Measurements from ENCODE around the gene ESPNL.

The ESPNL gene

GRCh38 chr2:238128061-238128440 lies 27.9 kb downstream of the ESPNL start:
- no peak for DNase-seq (ENCODE audit: low read depth)

- DNase-seq (ENCODE audit: low read depth) = no peak
Observed at GRCh38 chr2:238128534-238129001, 28.4 kb downstream of the ESPNL start.

DNA sequence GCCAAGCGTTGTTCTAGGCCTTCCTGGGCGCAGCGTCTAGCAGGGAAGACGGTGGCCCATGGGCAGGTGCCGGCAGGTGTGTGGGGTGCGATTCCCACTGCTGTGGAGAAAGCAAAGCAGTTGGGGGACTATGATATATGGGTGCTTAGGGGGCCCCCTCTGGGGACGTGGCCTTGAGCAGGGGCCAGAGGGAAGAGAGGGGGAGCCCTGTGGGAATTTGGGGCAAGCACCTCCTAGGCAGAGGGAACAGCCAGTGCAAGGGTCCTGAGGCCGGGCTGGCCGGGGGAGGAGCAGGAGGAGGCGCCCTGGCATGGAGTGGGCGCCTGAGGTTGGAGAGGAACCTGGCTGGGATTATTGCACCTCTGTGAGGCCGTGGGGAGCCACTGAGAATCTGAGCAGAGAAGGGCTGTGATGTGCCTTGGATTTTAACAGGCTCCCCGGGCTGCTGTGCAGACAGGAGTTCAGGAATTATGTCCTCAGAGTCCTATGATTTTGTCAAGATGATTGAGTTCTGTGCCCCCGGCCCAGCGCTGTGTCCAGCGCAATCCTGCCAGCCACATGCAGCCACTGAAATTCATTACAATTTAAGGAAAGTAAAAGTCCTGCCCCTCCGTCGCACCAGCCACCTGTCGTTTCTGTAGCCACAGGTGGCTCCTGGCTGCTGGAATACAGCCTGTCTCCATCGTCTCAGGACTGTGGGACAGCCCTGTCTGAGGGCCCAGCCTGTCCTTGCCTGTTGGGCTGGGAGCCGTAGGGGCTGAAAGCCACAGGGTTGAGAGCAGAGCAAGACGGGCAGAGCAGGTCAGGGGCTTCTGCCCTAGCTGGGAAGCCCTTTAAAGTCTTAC lies 29.2 kb downstream of the ESPNL start:
- DNase-seq (ENCODE audit: low read depth) = no peak

GRCh38 chr2:238130111-238130695 lies 30.1 kb downstream of the ESPNL start:
- DNase-seq (ENCODE audit: low read depth) = no peak

GRCh38 chr2:238130696-238131628 lies 30.8 kb downstream of the ESPNL start:
- no peak for DNase-seq (ENCODE audit: low read depth)

DNA sequence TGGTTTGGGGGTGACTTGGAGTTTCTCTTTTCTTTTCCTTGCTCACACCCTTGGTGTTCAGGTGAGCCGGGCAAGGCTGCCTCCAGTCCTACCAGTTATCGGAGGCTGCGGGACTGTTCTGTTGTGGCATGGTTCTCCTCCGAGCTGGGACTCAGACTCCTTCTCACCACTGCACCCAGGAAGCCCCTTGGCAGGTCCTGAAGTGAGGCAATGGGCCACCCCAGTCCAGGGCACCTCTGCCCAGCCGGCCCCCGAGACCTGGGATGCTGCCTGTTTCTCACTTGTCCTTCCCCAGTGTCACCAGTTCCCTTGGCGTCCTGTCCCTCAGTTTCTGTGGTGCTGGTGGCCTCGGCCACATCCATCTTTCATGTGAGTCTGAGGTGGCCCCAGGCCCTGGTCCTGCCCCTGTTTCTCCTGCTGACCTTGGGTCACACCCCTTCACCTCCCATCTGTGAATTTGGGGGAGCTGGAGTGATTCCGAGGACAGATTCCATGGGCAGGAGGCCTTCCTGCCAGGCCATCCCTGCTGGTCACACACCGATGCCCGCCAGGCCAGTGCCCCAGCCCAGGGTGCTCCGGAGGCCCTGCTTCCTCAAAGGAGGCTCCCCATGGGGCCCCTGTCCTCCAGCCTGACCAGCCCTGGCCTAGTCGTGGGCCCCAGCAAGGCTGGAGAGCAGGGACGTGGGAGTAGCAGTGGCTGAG lies 31.8 kb downstream of the ESPNL start:
- no peak for DNase-seq (ENCODE audit: low read depth)

DNA sequence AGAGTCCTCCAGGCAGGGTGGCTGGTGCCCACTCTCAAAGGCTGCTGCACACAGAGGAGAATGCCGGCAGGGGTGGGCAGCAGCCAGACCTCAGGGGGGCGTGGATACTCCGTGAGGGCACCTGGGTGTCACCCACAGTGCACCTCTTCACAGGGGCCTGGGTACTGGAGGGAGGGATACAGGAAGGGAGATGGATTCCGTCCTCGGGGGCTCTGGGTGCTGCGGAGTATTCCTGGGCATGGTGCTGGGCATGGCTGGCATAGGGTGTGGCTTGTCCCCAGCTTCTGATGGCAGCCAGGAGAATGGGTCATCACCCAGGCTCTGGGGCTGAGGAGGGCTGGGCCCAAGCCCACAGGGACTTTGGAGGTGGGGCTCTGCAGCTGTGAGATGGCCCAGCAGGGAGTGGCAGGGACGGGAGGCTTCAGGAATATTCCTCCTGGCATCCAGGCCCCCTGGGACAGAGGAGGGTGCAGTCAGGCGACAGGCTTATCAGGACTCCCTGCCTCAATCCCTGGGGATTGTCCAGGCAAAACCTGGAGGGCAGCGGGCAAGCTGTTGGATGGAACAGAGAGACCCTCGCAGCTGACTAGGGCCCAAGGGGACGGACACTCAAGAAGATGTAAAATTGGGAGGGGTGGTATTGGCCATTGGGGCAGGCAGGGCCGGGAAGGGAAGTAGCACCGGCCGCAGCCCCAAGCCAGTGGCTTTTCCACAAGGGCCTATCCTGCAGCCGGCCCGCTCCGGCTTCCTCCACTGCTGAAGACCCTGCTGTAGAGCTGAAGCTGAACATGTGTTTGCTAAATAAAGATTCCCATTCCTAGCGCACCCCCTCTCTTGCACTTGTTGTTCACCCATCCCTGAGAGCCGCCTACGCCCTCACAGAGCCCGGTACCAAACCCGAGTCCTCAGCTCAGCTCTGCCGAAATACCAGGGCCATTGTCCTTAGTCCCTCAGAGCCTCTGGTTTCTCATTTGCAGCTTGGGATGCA lies 32.6 kb downstream of the ESPNL start:
- no peak for DNase-seq (ENCODE audit: low read depth)

DNA sequence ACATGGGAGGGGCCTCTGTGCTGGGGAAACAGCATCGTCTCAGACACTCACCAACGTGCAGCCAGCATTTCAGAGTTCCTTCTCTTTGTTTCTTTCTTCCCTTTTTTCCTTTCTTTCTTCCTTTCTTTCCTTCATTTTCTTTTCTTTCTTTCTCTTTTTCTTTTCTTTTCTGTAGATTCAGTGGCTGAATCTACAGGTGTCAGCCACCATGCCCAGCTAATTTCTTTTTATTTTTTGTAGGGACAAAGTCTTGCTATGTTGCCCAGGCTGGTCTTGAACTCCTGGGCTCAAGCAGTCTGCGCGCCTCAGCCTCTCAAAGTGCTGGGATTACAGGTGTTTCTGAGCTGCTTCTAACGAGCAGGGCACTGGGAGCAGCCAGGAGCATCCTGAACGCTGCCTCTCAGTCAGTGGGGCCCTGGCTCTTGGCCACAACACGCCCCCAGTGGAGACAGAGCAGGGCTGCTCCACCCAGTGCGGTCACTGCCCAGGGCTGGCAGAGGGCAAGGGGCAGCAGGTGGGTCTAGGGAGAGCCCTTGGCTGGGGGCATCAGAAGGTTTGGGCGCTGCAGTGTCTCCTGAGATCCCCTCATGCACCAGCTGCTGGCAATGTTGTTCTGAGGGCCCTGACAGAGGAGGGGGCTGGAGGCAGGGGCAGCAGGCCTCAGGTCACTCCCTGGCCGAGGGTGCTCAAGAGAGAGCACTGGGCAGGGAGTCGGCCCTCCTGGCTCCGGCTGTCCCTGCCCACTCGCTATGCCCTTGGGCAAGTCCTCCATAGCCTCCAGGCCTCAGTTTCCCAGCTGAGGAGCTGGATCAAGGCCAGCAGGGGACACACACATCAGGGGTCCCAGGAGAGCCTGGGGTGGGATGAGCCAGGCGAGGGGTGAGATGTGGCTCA lies 33.6 kb downstream of the ESPNL start:
- DNase-seq (ENCODE audit: low read depth) = no peak

DNA sequence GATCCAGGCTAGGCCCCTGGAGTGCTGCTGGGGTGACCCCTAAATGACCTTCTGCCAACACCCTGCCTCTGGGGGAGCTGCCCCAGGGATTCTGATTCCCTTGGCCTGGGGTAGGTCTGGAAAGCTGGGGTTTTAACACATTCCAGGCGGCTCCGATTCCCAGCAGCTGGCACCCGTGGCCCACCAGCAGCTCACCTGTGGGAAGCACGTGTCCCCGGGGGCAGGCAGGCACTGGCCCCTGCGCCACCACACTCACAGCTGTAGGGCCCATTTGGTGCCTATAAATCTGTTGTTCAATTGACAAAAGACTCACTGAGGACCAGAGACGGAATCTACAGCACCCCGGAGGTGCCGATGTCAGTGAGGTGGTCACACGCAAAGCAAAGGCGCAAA lies 34.2 kb downstream of the ESPNL start:
- DNase-seq (ENCODE audit: low read depth) = no peak

- no peak for DNase-seq (ENCODE audit: low read depth)
Observed at GRCh38 chr2:238135601-238136150, 35.5 kb downstream of the ESPNL start.

GRCh38 chr2:238136820-238137537 lies 36.8 kb downstream of the ESPNL start:
- DNase-seq (ENCODE audit: low read depth) = no peak

DNA sequence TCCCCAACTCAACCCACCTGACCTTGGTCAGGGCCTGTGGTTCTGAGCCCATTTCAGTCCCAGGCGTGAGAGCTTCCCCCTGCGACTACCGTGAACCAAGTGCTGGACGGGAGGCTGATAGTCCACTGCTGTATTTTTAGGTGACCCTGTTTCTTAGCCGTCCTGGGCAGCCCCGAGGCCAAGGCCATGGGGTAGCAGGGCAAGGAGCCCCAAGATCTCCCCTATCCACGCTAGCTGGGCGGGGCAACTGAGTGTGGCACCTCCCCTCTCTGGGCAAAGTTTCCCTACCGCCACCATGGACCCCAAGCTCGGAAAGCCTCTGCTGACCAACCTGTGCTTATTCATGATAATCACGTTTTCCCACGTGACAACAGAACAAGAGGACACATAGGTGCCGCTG lies 37.7 kb downstream of the ESPNL start:
- DNase-seq (ENCODE audit: low read depth) = no peak

GRCh38 chr2:238138331-238139195 lies 38.4 kb downstream of the ESPNL start, which contains the start of gene KLHL30:
KLHL30 (plus strand) TSS chr2:238138668; CDS start chr2:238140755, 2,087 bp downstream.
- DNase-seq (ENCODE audit: low read depth) = no peak

GRCh38 chr2:238139196-238140039 lies 39.3 kb downstream of the ESPNL start:
- DNase-seq (ENCODE audit: low read depth) = no peak

GRCh38 chr2:238140040-238140439 lies 39.9 kb downstream of the ESPNL start:
- no peak for DNase-seq (ENCODE audit: low read depth)

GRCh38 chr2:238140721-238141540 lies 40.8 kb downstream of the ESPNL start:
- no peak for DNase-seq (ENCODE audit: low read depth)

Data from stimulated activated CD8-positive, alpha-beta memory T cell treated with anti-CD3 and anti-CD28 coated beads, Interleukin-12 subunit alpha, Interleukin-12 subunit beta, amount 100 ng/mL, for 1 hour (primary cell).